Activated CD4-positive, alpha-beta T cell treated with anti-CD3 and anti-CD28 coated beads, Interleukin-2, amount 50 U/mL, for 1 hour (primary cell): Measurements from ENCODE around the gene IL12B.
"Not testable (repeated sequence)": the region's sequence is repeated elsewhere in the genome, so short reads cannot be mapped to it uniquely, and the experiment has no call there.

Experiments used
- DNase-seq: peaks from one replicate; pipeline ENCODE4 v3.0.0-alpha.2; 2020

Gene IL12B

DNA sequence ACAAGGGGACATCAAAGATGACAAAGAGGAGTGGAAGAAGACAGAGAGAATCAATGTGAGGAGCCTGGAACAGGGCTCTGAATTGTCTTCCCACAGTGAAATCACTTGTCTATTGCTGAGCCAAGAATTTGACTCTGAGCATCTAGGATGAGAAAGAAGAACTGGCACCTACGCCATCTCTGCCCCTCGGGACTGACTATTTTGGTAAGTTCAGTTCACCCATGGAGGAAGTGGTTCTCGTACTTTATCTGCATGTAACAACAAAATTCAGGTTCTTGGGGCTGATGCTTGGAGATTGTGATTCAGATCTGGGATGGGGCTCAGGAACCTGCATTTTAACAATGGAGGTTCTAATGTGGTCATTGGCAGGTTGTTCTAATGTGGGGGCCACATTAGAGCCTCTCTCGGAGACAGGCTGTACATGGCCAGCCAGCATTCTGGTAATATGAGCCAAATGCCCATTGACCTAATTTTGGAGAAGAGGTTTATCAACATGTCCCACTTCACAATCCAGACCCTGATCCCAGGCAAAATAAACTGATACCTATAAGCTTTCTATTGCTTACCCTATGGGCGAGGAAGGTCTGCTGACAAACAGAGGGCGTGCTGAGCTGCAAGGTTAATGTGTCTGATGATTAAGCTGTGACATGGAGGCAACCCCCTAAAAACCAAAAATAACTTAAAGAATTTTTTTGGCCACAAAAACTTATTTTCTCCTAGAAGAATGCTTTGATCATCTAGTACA is 2.7 kb upstream of the IL12B start:
- no peak for DNase-seq

GRCh38 chr5:159331093-159331973 is 1.0 kb upstream of the IL12B start:
- peak; percentile 78 for DNase-seq

DNA sequence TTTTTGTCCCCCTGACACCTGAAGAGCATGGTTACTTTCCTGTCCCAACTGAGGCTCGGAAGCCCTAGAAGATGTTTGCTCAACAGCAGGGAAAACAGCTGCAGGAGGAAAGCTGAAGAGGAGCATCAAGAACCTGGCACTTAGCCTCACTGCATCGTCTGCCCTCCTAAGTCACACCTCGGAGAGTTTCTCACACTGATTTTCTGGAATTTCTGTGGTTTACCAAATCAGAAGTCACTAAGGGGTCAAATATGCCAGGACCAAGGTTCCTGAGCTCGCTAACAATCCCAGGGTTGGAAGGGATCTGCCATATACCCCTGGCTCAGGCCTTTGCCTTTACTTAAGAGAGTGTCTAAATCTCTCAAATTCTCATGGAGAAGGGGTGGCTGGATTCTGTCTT is 5.3 kb downstream of the IL12B start:
- no peak for DNase-seq

DNA sequence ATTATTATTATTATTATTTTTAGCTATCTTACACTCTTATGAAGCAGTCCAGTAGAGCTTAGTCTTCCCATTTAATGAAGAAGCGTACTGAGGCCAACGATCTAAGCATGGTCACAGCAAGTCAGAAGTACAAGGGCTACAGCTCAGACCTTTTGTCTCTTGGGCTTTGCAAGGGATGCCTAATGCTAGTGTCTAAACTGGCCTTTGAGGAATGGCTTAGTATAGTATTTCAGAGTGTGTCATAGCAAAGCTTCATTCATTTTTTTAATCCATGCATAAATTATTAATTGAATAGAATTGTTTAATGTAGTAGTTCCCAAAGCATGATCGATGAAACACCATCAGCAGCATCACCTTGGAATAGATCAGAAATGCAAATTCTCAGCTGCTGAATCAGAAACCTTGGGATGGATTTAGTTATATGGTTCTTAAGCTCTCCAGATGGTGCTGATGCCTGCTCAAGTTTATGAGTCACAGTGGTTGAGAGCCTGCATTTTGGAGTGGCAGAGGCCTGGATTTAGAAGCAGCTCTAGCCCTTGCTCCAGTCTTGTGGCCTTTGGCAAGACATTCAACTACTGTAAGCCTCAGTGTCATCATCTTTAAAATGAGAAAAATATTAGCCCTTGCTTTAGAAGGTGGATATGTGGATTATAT is 6.1 kb downstream of the IL12B start:
- DNase-seq, result no peak

- DNase-seq, result no peak
These were observed 8.1 kb downstream of the IL12B start for GRCh38 chr5:159322180-159322579.

DNA sequence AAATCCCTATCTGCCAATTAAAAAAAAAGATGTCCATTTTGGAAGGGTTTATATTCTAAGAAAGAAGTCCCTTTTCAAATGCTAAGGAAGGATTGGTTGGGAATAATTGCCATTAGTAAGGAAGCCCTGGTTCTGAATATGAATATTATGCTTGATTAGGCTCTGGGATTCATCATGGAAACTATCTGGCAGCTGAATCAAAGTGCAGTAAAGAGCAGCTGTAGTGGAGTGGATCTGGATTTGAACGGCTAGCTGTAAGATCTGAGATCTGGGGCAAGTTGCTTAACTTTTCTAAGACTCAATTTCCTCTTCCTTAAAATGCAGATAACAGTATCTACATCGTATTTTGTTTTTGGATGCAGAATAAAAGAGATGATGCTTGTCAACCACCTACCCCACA is 10.5 kb downstream of the IL12B start:
- DNase-seq, result no peak

DNA sequence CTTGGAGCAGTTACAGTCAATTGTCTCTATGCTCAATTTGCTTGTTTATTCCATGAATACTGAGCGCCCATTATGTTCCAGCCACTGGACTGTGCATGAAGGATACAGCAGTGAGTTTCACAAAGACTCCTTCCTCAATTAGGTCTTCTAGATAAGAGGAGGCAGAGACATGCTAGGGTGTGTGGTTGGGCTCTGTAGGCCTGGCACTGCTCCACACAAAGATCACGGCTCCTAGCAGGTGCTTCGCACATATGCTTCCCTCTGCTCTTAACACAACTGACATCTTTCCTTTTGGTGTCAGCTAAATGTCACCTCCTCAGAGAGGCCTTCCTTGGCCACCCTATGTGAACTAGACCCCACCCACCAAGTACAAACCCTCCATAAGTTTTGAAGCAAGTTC is 10.9 kb downstream of the IL12B start:
- no peak for DNase-seq

- no peak for DNase-seq
These were observed 11.8 kb downstream of the IL12B start for GRCh38 chr5:159318448-159318847.

DNA sequence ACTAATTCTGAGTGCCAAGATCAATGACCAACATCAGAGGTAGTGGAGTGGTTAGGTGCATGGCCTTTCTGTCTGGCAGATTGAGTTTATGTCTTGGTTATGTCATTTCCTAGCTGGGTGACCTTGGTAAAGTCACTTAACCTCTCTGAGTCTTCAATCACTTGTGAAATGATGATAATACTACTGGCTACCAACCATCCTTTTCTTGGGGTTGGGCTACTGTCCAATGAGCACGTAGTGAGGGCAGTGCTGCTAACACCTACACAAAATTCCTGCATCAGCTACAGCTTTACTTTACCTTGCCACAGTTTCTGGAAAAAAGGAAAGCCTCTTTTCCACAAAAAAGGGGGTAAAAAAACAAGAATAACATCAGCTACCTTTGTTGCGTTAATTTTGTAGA is 12.4 kb downstream of the IL12B start:
- no peak for DNase-seq

- peak; percentile 40 for DNase-seq
These were observed 13.5 kb downstream of the IL12B start for GRCh38 chr5:159316519-159317383.

DNA sequence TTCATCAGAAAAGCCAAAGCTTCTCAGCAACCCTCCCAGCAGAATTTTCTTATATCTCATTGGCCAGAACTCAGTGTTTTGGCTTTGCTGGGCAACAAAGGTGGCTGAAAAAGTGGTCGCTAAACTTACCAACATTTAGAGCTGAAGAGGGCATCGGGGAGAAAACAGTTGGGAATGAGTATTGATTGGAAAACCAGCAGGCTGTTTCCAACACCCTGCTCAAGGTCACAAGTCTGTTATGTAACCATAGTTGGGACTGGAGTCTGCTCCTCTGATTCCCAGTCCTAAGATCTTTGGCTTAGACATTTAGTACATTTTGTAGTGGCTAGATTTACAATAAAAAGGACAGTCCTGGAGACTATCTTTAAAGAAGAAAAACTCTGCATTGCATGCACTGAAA is 17.1 kb downstream of the IL12B start:
- no peak for DNase-seq

DNA sequence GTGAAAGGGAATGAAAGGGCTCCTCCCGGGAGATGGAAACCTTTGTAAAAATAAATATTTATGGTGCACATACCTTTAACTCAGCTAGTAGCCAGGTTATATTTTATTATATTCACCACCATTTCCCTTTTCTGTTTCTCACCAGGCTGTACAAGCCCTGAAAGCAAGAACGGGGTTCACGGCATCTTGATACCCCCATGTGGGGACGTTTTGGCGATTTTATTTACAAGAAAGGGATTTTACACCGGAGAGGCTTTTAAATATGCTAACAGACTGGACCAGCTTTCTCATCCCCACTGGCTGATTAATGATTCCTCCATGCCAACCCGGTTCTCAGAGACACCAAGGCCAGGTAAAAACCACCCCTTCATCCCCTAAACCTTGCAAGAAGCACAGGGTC is 19.2 kb downstream of the IL12B start:
- no peak for DNase-seq

GRCh38 chr5:159310511-159310910 is 19.8 kb downstream of the IL12B start:
- peak; percentile 15 for DNase-seq

DNA sequence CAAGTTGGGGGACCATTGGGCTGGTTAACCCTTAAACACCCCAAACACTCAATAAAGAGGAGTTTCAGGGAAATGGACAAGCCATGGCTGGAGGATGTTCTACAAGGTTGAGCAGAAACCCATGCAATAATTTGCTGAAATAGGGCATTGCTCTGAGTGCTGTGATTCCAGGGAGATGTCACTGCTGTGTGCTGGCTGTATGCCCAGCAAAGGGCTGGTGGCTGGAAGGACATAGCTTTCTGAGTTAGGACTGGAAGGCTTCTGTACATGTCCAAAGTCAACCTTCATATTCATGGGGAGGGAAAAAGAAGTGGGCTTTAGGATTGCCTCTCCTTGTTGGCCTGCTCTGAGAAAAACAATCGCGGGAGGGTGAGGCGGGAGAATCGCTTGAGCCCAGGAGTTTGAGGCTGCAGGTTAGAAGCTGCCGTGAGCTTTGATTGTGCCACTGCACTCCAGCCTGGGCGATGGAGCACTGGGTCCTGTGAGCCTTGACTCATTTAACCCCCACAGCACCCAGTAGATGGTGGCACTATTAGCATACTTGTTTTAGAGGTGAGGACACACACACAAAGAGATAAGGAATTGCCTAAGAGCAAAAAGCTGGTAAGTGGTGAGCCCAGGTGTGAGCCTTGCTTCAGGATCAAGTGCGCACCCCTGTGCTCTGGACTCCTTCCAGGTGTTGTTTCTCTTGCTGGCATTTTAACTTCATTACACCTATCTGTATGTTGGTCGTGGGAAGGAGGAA is 20.4 kb downstream of the IL12B start:
- no peak for DNase-seq

- DNase-seq, result no peak
These were observed 25.2 kb downstream of the IL12B start for GRCh38 chr5:159304961-159305595.

DNA sequence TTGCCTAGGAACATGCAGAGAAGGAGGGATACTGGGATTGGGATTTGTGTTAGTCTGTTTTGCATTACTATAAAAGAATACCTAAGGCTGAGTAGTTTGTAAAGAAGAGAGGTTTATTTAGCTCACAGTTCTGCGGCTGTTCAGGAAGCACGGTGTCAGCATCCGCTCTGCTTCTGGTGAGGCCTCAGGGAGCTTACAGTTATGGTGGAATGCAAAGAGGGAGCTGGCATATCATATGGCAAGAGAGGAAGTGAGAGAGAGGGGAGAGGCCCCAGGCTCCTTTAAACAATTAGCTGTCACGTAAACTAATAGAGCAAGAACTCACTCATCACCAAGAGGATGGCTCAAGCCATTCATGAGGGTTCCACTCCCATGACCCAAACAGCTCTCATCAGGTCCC is 27.0 kb downstream of the IL12B start:
- DNase-seq, result no peak

DNA sequence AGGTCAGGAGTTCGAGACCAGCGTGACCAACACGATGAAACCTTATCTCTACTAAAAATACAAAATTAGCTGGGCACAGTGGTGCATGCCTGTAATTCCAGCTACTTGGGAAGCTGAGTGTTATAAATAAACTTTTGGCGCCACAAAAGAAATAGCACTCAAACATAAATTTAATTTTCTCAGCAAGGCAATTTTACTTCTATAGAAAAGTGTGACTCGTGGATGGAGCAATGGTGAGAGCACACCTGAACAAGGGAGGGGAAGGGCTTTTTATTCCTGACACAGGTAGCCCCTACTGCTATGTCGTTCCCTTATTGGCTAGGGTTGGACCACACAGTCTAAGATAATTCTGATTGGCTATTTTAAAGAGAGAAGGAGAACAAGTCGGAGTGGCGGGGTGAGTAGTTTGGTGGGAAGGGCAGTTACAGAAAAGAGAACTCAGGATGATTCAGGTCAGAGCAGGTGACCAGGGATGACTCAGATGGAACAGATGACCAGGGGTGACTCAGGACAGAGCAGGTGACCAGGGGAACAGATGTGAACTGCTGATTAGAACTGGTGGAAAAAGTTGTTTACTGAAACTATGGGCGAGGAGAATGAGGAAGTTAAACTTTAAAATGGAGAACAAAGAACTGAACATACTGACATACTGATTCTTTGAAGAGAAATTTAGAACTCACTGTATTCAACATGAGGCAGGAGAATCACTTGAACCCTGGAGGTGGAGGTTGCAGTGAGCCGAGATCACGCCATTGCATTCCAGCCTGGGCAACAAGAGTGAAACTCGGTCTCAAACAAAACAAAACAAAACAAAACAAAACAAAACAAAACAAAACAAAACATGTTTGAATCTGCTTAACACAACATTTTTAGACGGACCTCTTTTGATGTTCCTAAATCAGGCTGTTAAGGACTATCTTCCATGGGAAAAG is 28.1 kb downstream of the IL12B start:
- DNase-seq, result not testable (repeated sequence)

DNA sequence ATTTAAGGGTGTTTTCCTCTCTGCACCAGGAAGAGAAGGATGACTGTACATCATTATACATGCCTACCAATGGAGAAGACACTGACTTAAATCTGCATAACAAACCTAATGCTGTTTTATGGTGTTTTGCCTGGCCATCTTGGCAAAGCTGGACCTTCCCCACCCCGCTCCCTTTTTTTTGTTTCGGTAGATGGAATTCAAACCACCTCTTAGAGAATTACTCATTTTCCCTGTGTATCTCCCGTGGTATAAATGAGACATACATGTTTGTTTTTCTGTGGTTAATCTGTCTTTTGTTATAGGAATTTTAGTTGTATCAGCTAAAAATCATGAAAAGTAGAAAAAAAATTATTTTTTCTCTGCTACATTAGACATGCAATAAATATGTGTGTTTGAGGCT is 28.8 kb downstream of the IL12B start:
- DNase-seq, result no peak

GRCh38 chr5:159297300-159297699 is 33.0 kb downstream of the IL12B start:
- DNase-seq, result not testable (repeated sequence)

GRCh38 chr5:159294921-159295320 is 35.4 kb downstream of the IL12B start:
- DNase-seq, result no peak
